AG04450 (cell line): ENCODE measurements around the gene EDNRA. TPM values are rescaled to one million over a fixed set of nuclear protein-coding genes. Genes with fewer than 3 reads are reported as not detected.

Experiments
- CTCF ChIA-PET: fragments of 300-600, 350-600 bp; formaldehyde crosslinking; extraction: SDS; loops from one replicate; lab custom pipeline; 2022; ENCODE audit warnings: antibody characterized with exemption, inconsistent platforms; lab: Charles Lee
- POLR2A ChIA-PET: fragments of 350-600 bp; formaldehyde crosslinking; extraction: SDS; loops from one replicate; lab custom pipeline; 2021; ENCODE audit warnings: antibody characterized with exemption, inconsistent platforms; lab: Yijun Ruan, JAX
- DNase-seq: peaks from one replicate; pipeline ENCODE4 v3.0.0-alpha.2; 2011; ENCODE audit warnings: low read depth, low spot score
- H3K27ac ChIP-seq: one replicate; pipeline ENCODE4 v1.5.1; 2012; ENCODE audit warnings: low read depth, low read length, control low read depth
- H3K27me3 ChIP-seq: one replicate; pipeline ENCODE4 v1.6.0; 2012; ENCODE audit warnings: low read length; ENCODE audit not compliant: control insufficient read depth, insufficient read depth
- H3K4me3 ChIP-seq: 2 replicates; pipeline ENCODE4 v1.5.1; 2011; ENCODE audit warnings: mild to moderate bottlenecking, low read depth, low read length, control low read depth
- H3K9me3 ChIP-seq: 2 replicates; pipeline ENCODE4 v1.5.1; 2012; ENCODE audit warnings: low read length; ENCODE audit not compliant: control insufficient read depth, insufficient read depth
- polyA plus RNA-seq: library from polyadenylated mRNA; depleted of rRNA; stranded (reverse); fragments of >200 nt; gene quantifications from 2 replicates; pipeline ENCODE4 v1.2.3, GENCODE V29; 2011
- TF ChIP-seq, protein P1 (sequence below): IDR thresholded peaks from 2 replicates; pipeline ENCODE4 v1.5.1; 2011; ENCODE audit warnings: low read depth, low read length, control low read depth, inconsistent platforms

EDNRA gene
- polyA plus RNA-seq, 1 experiment: 38.4 TPM

DNA sequence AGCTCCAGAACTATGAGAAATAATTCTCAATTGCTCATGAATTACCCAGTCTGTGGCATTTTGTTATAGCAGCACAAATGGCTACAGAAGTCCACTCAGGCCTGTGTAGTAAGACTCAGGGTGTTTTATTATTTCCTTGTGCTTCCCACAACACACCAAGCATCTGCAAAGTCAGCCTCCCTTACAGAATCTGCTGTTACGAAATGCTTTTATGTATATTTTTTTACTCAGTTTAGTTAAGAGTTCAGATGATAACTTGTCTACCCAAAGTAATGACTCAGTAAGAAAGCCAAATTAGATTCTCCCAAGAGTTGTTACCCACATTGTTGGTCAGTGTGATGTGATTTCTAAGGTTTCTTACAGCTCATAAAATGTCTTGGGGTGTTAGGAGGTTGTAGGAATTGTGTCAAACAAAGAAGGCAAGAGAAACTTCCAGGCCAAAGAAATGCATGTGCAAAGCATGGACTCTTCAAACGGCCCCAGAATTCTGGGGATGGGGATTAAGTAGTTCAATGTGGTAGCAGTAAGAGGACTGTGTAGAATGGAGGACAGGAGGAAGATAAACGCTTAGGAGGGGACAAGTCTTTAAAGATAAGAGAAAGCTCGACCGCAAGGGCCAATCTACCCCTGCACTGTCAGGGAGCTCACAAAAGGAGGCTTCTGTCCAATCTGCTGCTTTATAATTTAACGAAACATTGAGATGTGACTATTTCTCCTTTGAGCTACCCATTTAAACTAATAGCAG lies 100.9 kb downstream of the EDNRA start:
- H3K27me3 ChIP-seq: no peaks in the 10 kb centered on the region
- DNase-seq: peak; percentile 61
- peak overlapping the region; percentile 63 for H3K27ac ChIP-seq
- POLR2A ChIA-PET: interaction anchor here (0.5 to 1.5 kb wide), 2 partner anchors 31 to 36 kb away, joined by 3 to 4 read pairs; no protein-coding TSS in a partner anchor
- H3K4me3 ChIP-seq: no peak overlapping the region
- TF ChIP-seq, protein P1, sequence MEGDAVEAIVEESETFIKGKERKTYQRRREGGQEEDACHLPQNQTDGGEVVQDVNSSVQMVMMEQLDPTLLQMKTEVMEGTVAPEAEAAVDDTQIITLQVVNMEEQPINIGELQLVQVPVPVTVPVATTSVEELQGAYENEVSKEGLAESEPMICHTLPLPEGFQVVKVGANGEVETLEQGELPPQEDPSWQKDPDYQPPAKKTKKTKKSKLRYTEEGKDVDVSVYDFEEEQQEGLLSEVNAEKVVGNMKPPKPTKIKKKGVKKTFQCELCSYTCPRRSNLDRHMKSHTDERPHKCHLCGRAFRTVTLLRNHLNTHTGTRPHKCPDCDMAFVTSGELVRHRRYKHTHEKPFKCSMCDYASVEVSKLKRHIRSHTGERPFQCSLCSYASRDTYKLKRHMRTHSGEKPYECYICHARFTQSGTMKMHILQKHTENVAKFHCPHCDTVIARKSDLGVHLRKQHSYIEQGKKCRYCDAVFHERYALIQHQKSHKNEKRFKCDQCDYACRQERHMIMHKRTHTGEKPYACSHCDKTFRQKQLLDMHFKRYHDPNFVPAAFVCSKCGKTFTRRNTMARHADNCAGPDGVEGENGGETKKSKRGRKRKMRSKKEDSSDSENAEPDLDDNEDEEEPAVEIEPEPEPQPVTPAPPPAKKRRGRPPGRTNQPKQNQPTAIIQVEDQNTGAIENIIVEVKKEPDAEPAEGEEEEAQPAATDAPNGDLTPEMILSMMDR: no peak
- CTCF ChIA-PET: interaction anchor here (0.7 to 3.4 kb wide), 7 partner anchors 8 to 485 kb away, joined by 3 to 22 read pairs (median 9); no protein-coding TSS in a partner anchor
- no peaks in the 10 kb centered on the region; the same call in 1 of the 2 replicates for H3K9me3 ChIP-seq

DNA sequence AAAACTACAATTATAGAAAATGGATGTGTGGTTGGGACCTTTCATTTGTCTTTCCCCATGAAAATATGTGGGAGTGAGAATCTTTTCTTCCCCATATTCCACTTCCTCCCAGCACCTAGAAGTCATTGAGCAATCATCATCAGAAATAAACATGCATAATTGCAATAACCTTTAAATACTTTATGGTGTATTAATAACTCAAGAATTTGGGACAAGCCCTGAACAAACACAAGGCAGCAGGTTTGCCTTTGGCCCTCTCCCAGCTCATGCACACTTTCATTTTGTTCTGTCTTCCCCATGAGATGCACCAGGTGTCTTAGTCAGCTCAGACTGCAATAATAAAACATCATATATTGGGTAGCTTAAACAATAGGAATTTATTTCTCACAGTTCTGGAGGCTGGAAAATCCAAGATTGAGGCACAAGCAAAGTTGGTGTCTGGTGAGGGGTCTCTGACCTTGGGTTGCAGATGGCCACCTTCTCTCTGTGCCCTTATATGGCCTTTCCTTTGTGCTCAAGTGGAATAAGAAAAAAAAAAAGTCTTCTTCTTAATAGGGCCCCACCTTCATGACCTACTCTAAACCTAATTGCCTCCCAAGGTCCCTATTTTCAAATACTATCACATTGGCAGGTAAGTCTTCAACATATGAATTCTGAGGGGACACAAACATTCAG lies 101.6 kb downstream of the EDNRA start:
- Histone ChIP-seq H3K4me3 (no peak overlapping the region), H3K27ac (peak overlapping the region; percentile 63), H3K9me3 (no peaks in the 10 kb centered on the region; the same call in 1 of the 2 replicates), H3K27me3 (no peaks in the 10 kb centered on the region)
- DNase-seq: no peak
- TF ChIP-seq, protein P1: no peak
- CTCF ChIA-PET: interaction anchor here (0.7 to 3.4 kb wide), 6 partner anchors 7 to 486 kb away, joined by 3 to 22 read pairs (median 10); no protein-coding TSS in a partner anchor
- POLR2A ChIA-PET: interaction anchor here (1.5 kb wide), 1 partner anchor 36 kb away, joined by 4 read pairs; no protein-coding TSS in a partner anchor

- no peak overlapping the region for H3K4me3 ChIP-seq
- TF ChIP-seq, protein P1: no peak
- H3K9me3 ChIP-seq: no peaks in the 10 kb centered on the region; the same call in 1 of the 2 replicates
- DNase-seq: no peak
- POLR2A ChIA-PET: no interaction called here
- H3K27me3 ChIP-seq: no peaks in the 10 kb centered on the region
- H3K27ac ChIP-seq: no peak overlapping the region
- CTCF ChIA-PET: no interaction called here
Measured at GRCh38 chr4:147583876-147584275, 103.0 kb downstream of the EDNRA start.

GRCh38 chr4:147586032-147586431 lies 105.1 kb downstream of the EDNRA start:
- TF ChIP-seq, protein P1: no peak
- no peak overlapping the region for H3K4me3 ChIP-seq
- CTCF ChIA-PET: interaction anchor here (0.9 to 5.3 kb wide), 6 partner anchors 67 to 567 kb away, joined by 3 to 106 read pairs (median 6); no protein-coding TSS in a partner anchor
- no peaks in the 10 kb centered on the region; the same call in 1 of the 2 replicates for H3K9me3 ChIP-seq
- no peak for DNase-seq
- POLR2A ChIA-PET: interaction anchor here (0.7 kb wide), 1 partner anchor 220 kb away, joined by 3 read pairs; no protein-coding TSS in a partner anchor
- H3K27ac ChIP-seq: no peak overlapping the region
- H3K27me3 ChIP-seq: no peaks in the 10 kb centered on the region
